Suprapubic skin (tissue), 4 donors: ENCODE measurements around the gene NEURL1B. TPM values are rescaled to one million over a fixed set of nuclear protein-coding genes. Genes with fewer than 3 reads are reported as not detected.

Source experiments
- DNase-seq, 2 donors: peaks; one replicate each; pipeline ENCODE4 v3.0.0-alpha.2; 2019; ENCODE audit warnings: low spot score in 2 of 2
- H3K27ac ChIP-seq: fragments of 200-600 bp; sonication (generic); one replicate; pipeline ENCODE4 v1.5.1; 2019
- H3K27me3 ChIP-seq: fragments of 200-600 bp; sonication (generic); one replicate; pipeline ENCODE4 v1.5.1; 2019
- H3K36me3 ChIP-seq: fragments of 200-600 bp; sonication (generic); one replicate; pipeline ENCODE4 v1.5.1; 2019
- H3K4me1 ChIP-seq: fragments of 200-600 bp; sonication (generic); one replicate; pipeline ENCODE4 v1.5.1; 2019
- H3K4me3 ChIP-seq: fragments of 200-600 bp; sonication (generic); one replicate; pipeline ENCODE4 v1.5.1; 2019; ENCODE audit warnings: mild to moderate bottlenecking
- H3K9me3 ChIP-seq: fragments of 200-600 bp; sonication (generic); one replicate; pipeline ENCODE4 v1.5.1; 2019
- EP300 ChIP-seq: sonication (generic); formaldehyde crosslinking; IDR thresholded peaks from one replicate; pipeline ENCODE4 v1.6.1; 2017; ENCODE audit warnings: antibody characterized with exemption
- POLR2A ChIP-seq, 2 donors: fragments of 450-650 bp; IDR thresholded peaks; one replicate each; pipeline ENCODE4 v1.6.1; 2017; ENCODE audit warnings: antibody characterized with exemption in 2 of 2, mild to moderate bottlenecking in 2 of 2, moderate library complexity in 2 of 2
- POLR2AphosphoS5 ChIP-seq, 3 donors: sonication (generic); formaldehyde crosslinking; IDR thresholded peaks; one replicate each; pipeline ENCODE4 v1.6.1; 2017; ENCODE audit warnings: antibody characterized with exemption in 3 of 3
- WGBS: methylation state at CpG from one replicate; pipeline ENCODE4 v1.1.5; 2018; 5-methylcytosine and 5-hydroxymethylcytosine counted together
- total RNA-seq, 4 donors: library from RNA; depleted of rRNA; stranded (reverse); fragments of >200 nt; gene quantifications; one replicate each; pipeline ENCODE4 v1.1.0, GENCODE V29; 2016
- TF ChIP-seq, protein P1 (sequence below), 2 donors: fragments of 200-600 bp in 1 of 2; fragments of 450-650 bp in 1 of 2; sonication (generic) in 1 of 2; IDR thresholded peaks; one replicate each; pipeline ENCODE4 v1.5.1; 2016 to 2019; ENCODE audit warnings: antibody characterized with exemption in 2 of 2, mild to moderate bottlenecking in 1 of 2, moderate library complexity in 1 of 2

The NEURL1B gene
- total RNA-seq, 4 donors from 2014 or later = 18.5 to 40.9 (median 30.4) TPM

GRCh38 chr5:172634106-172634899 lies 6.8 kb upstream of the NEURL1B start:
- peak in 1 of 2 donors; percentile 41 for DNase-seq
- H3K4me3 ChIP-seq = no peak overlapping the region

GRCh38 chr5:172635038-172635437 lies 6.0 kb upstream of the NEURL1B start:
- H3K36me3 ChIP-seq = no peaks in the 10 kb centered on the region
- peak; percentile 16 to 31 for DNase-seq
- no peak overlapping the region for H3K4me3 ChIP-seq
- H3K4me1 ChIP-seq = peaks cover 19% of the 10 kb centered on the region
- no peaks in the 10 kb centered on the region for H3K9me3 ChIP-seq
- TF ChIP-seq POLR2AphosphoS5 (IDR thresholded peaks at IDR 0.05) (no peak), EP300 (no peak), POLR2A (IDR thresholded peaks at IDR 0.05) (no peak)
- TF ChIP-seq, protein P1, sequence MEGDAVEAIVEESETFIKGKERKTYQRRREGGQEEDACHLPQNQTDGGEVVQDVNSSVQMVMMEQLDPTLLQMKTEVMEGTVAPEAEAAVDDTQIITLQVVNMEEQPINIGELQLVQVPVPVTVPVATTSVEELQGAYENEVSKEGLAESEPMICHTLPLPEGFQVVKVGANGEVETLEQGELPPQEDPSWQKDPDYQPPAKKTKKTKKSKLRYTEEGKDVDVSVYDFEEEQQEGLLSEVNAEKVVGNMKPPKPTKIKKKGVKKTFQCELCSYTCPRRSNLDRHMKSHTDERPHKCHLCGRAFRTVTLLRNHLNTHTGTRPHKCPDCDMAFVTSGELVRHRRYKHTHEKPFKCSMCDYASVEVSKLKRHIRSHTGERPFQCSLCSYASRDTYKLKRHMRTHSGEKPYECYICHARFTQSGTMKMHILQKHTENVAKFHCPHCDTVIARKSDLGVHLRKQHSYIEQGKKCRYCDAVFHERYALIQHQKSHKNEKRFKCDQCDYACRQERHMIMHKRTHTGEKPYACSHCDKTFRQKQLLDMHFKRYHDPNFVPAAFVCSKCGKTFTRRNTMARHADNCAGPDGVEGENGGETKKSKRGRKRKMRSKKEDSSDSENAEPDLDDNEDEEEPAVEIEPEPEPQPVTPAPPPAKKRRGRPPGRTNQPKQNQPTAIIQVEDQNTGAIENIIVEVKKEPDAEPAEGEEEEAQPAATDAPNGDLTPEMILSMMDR (IDR thresholded peaks at IDR 0.05) = no peak
- WGBS = 69% methylated on average over 12 of the region's 12 CpGs
- H3K27ac ChIP-seq = no peak overlapping the region
- no peaks in the 10 kb centered on the region for H3K27me3 ChIP-seq

More at GRCh38 chr5:172634106-172634899, 6.8 kb upstream of the NEURL1B start:
- 93% methylated on average over 4 of the region's 4 CpGs for WGBS
- Histone ChIP-seq H3K27me3 (no peaks in the 10 kb centered on the region), H3K36me3 (no peaks in the 10 kb centered on the region), H3K27ac (no peak overlapping the region), H3K4me1 (peaks cover 19% of the 10 kb centered on the region), H3K9me3 (no peaks in the 10 kb centered on the region)
- no peak for TF ChIP-seq EP300
- no peak for TF ChIP-seq POLR2A (IDR thresholded peaks at IDR 0.05)
- TF ChIP-seq, protein P1 (IDR thresholded peaks at IDR 0.05) = no peak
- no peak for TF ChIP-seq POLR2AphosphoS5 (IDR thresholded peaks at IDR 0.05)

GRCh38 chr5:172636279-172637050 lies 4.6 kb upstream of the NEURL1B start:
- H3K4me1 ChIP-seq = peaks cover 31% of the 10 kb centered on the region
- no peaks in the 10 kb centered on the region for H3K36me3 ChIP-seq
- DNase-seq = peak; percentile 16 to 71
- WGBS = 77% methylated on average over 11 of the region's 11 CpGs
- peaks cover 3% of the 10 kb centered on the region for H3K27me3 ChIP-seq
- H3K4me3 ChIP-seq = no peak overlapping the region
- TF ChIP-seq POLR2A (IDR thresholded peaks at IDR 0.05) = no peak
- TF ChIP-seq POLR2AphosphoS5 (IDR thresholded peaks at IDR 0.05) = no peak
- TF ChIP-seq, protein P1 (IDR thresholded peaks at IDR 0.05) = no peak
- no peak for TF ChIP-seq EP300
- H3K9me3 ChIP-seq = no peaks in the 10 kb centered on the region
- no peak overlapping the region for H3K27ac ChIP-seq

DNA sequence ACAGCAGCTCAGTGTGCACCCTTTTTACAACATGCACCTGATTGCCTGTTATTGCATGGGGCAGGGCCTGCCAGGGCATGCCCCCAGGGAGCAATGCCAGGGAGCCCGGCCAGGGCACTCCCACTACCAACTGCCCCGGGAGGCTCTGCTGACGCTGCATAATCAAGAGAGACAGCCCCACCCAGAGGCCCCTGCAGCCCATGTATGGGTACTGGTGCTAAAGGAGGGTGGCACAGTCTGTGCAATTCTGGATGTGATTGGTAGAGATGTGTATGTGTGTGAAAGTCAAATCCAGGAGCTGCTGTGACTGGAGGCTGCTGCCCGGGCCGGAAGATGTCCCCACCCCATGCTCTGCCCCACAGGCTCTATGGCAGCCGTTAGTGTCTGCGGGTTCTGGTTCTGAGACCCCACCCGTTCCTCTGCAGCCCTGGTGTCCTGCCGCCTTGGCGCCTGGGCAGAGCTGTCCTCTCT lies 3.9 kb upstream of the NEURL1B start:
- Histone ChIP-seq H3K4me3 (no peak overlapping the region), H3K9me3 (no peaks in the 10 kb centered on the region), H3K27ac (no peak overlapping the region), H3K36me3 (no peaks in the 10 kb centered on the region), H3K4me1 (peaks cover 38% of the 10 kb centered on the region), H3K27me3 (peaks cover 3% of the 10 kb centered on the region)
- WGBS = 32% methylated on average over 5 of the region's 10 CpGs
- DNase-seq = peak; percentile 71 to 77
- TF ChIP-seq, protein P1 (IDR thresholded peaks at IDR 0.05) = no peak
- peak in 1 of 3 donors; percentile 54 for TF ChIP-seq POLR2AphosphoS5 (IDR thresholded peaks at IDR 0.05)

- no peak for TF ChIP-seq EP300
- DNase-seq = peak; percentile 25 to 35
- 76% methylated on average over 2 of the region's 2 CpGs for WGBS
- H3K4me1 ChIP-seq = peaks cover 41% of the 10 kb centered on the region
- H3K9me3 ChIP-seq = no peaks in the 10 kb centered on the region
- H3K4me3 ChIP-seq = no peak overlapping the region
- H3K27ac ChIP-seq = no peak overlapping the region
- peaks cover 3% of the 10 kb centered on the region for H3K27me3 ChIP-seq
- no peaks in the 10 kb centered on the region for H3K36me3 ChIP-seq
These were observed 3.3 kb upstream of the NEURL1B start for GRCh38 chr5:172637740-172638139.
